ENCODE data around the gene MADD. TPM values are rescaled to one million over a fixed set of nuclear protein-coding genes. Genes with fewer than 3 reads are reported as not detected.

Gene MADD
- total RNA-seq, 6 experiments from 2014 or later, result 15.2 to 21.3 (median 16.8) TPM

GRCh38 chr11:47259232-47259977 lies 10.5 kb upstream of the MADD start:
- Histone ChIP-seq H3K4me1 (peaks cover 0 to 45% (median 22%) of the 10 kb centered on the region in 4 donors), H3K9me3 (no peaks in the 10 kb centered on the region), H3K27ac (peak overlapping the region in 2 of 3 donors; percentile 22 to 84), H3K4me3 (peak overlapping the region in 1 of 3 donors; percentile 73), H3K36me3 (peaks cover 0 to 23% (median 3%) of the 10 kb centered on the region in 4 donors), H3K27me3 (no peaks in the 10 kb centered on the region)
- intact Hi-C loops (cut with DNase I), result no loop called here
- TF ChIP-seq CTCF (IDR thresholded peaks at IDR 0.05) (peak; percentile 65 to 73 (median 70)), POLR2A (IDR thresholded peaks at IDR 0.05) (no peak)
- peak; percentile 29 to 54 (median 43) for ATAC-seq
- 8% methylated on average over 6 of the region's 10 CpGs for WGBS (ENCODE audit: insufficient coverage, low coverage, low lambda C conversion rate, missing lambda C conversion rate)
- no peak for DNase-seq

GRCh38 chr11:47260366-47260765 lies 9.6 kb upstream of the MADD start:
- WGBS (ENCODE audit: insufficient coverage, low coverage, low lambda C conversion rate, missing lambda C conversion rate), result 90% methylated on average over 9 of the region's 19 CpGs
- Histone ChIP-seq H3K9me3 (no peaks in the 10 kb centered on the region), H3K4me3 (no peak overlapping the region), H3K4me1 (peaks cover 0 to 37% (median 18%) of the 10 kb centered on the region in 4 donors), H3K36me3 (peaks cover 0 to 30% (median 3%) of the 10 kb centered on the region in 4 donors), H3K27me3 (no peaks in the 10 kb centered on the region), H3K27ac (no peak overlapping the region)
- TF ChIP-seq POLR2A (IDR thresholded peaks at IDR 0.05) (no peak), CTCF (IDR thresholded peaks at IDR 0.05) (no peak)
- ATAC-seq (no peak), DNase-seq (no peak)
- intact Hi-C loops (cut with DNase I), result loop anchor here (5.0 to 10.0 kb wide), 3 partner anchors 78 to 94 kb away; partner anchors contain the start of gene MYBPC3 (in 1 of the 2)

GRCh38 chr11:47261291-47261800 lies 8.6 kb upstream of the MADD start:
- Histone ChIP-seq H3K36me3 (peaks cover 0 to 38% (median 5%) of the 10 kb centered on the region in 4 donors), H3K9me3 (no peaks in the 10 kb centered on the region), H3K27ac (no peak overlapping the region), H3K4me3 (no peak overlapping the region), H3K4me1 (peaks cover 0 to 29% (median 13%) of the 10 kb centered on the region in 4 donors), H3K27me3 (no peaks in the 10 kb centered on the region)
- DNase-seq (no peak), ATAC-seq (no peak)
- TF ChIP-seq CTCF (IDR thresholded peaks at IDR 0.05) (no peak), POLR2A (IDR thresholded peaks at IDR 0.05) (no peak)
- intact Hi-C loops (cut with DNase I), result loop anchor here (5.0 to 10.0 kb wide), 3 partner anchors 79 to 93 kb away; partner anchors contain the start of gene MYBPC3 (in 1 of the 2)
- 86% methylated on average over 19 of the region's 22 CpGs for WGBS (ENCODE audit: insufficient coverage, low coverage, low lambda C conversion rate, missing lambda C conversion rate)

GRCh38 chr11:47264119-47264518 lies 5.8 kb upstream of the MADD start:
- 85% methylated on average over 2 of the region's 6 CpGs for WGBS (ENCODE audit: insufficient coverage, low coverage, low lambda C conversion rate, missing lambda C conversion rate)
- Histone ChIP-seq H3K27ac (no peak overlapping the region), H3K4me3 (no peak overlapping the region), H3K27me3 (no peaks in the 10 kb centered on the region), H3K9me3 (no peaks in the 10 kb centered on the region), H3K36me3 (peaks cover 0 to 46% (median 5%) of the 10 kb centered on the region in 4 donors), H3K4me1 (peaks cover 0 to 17% (median 4%) of the 10 kb centered on the region in 4 donors)
- intact Hi-C loops (cut with DNase I), result loop anchor here (5.0 to 10.0 kb wide), 3 partner anchors 82 to 92 kb away; partner anchors contain the start of gene MYBPC3 (in 1 of the 2)
- ATAC-seq (no peak), DNase-seq (no peak)
- TF ChIP-seq POLR2A (IDR thresholded peaks at IDR 0.05), result no peak
- TF ChIP-seq CTCF (IDR thresholded peaks at IDR 0.05), result no peak

All from right lobe of liver (tissue), 6 donors.